ENCODE data around the gene ZCCHC4.

- TF ChIP-seq POLR2A (IDR thresholded peaks at IDR 0.05) (no peak), CTCF (IDR thresholded peaks at IDR 0.05) (no peak)
Measured at GRCh38 chr4:25405453-25405852, 92.9 kb downstream of the ZCCHC4 start.

Data from esophagus squamous epithelium (tissue), 4 donors.